Superior temporal gyrus (tissue), 1 donor: ENCODE results near the gene GPR68.
"Not testable (repeated sequence)": the region's sequence is repeated elsewhere in the genome, so short reads cannot be mapped to it uniquely, and the experiment has no call there.

ENCODE experiments used
- DNase-seq: peaks from one replicate; pipeline ENCODE4 v3.0.0-alpha.2; 2016; ENCODE audit errors: extremely low spot score

GPR68 gene

GRCh38 chr14:91228112-91229004, 16.1 kb downstream of the GPR68 start:
- no peak for DNase-seq

GRCh38 chr14:91227183-91227628, 17.3 kb downstream of the GPR68 start:
- DNase-seq, result no peak

DNA sequence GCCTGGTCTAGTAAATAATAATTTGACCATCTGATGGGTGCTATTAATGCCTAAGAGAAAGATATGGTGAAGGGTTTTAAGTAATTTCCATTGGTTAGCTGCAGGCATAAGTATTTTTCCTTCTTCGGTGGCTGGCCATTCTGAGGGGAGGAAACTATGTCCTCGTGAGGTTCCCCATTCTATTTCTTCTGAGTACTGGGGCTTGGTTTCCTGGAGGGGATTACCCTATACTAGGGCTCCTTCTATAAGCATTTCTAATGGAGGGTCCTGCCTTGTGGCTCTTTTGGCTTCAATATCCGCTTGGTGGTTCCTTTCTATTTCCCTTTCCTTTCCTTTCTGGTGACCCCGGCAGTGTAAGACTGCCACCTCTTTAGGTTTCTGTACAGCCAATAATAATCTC, 18.1 kb downstream of the GPR68 start:
- not testable (repeated sequence) for DNase-seq

DNA sequence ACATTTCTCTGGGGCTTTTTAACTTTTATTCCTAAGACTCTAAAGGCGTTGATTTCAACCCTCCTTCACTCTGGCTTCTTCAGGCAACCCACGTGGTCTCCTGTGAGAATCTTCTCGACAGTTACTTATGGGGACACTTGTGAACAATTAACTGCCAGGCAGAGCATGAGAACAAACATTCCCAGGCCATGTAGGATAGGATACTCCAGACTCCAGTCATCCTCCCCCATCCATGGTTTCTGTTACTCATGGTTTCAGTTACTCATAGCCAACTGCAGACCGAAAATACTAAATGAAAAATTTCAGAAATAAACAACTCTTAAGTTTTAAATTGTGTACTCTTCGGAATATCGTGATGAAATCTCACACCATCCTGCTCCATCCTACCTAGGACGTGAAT, 19.5 kb downstream of the GPR68 start:
- no peak for DNase-seq

- DNase-seq, result no peak
These were observed 21.3 kb downstream of the GPR68 start for GRCh38 chr14:91223028-91223783.

DNA sequence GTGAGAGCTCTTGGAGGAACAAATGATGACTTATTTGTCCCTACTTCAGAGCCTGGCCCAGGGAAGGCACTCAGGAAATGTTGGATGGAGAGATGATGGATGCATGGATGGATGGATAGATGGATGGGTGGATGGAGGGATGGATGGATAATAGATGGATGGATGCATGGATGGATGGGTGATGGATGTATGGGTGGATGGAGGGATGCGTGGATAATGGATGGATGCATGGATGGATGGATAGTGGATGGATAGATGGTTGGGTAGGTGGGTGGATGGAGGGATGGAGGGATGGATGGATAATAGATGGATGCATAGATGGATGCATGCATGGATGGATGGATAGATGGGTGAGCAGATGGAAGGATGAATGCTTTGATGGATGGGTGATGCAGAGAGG, 23.2 kb downstream of the GPR68 start:
- no peak for DNase-seq

DNA sequence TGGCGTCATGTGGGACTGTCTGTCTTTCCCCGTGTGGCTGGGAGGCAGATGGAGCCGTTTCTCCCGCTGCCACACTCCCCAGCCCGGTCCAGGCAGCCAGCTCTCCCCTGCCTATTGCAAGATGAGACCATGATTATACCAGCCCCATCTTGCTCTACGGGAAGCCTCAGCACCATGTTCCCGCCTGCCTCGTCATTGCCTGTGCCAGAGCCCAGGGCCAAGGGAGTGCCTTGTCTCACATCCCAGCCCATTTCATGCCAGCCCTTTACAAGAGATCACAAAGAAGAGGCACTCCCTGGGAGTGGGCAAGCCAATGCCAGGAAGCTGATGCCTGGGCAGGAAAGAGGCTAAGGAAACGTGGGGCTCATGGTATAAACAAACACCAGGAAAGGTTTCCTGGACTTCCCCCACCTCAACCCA, 23.9 kb downstream of the GPR68 start:
- no peak for DNase-seq

GRCh38 chr14:91219517-91220389, 24.8 kb downstream of the GPR68 start:
- DNase-seq, result no peak

GRCh38 chr14:91218014-91218413, 26.5 kb downstream of the GPR68 start:
- DNase-seq, result no peak

DNA sequence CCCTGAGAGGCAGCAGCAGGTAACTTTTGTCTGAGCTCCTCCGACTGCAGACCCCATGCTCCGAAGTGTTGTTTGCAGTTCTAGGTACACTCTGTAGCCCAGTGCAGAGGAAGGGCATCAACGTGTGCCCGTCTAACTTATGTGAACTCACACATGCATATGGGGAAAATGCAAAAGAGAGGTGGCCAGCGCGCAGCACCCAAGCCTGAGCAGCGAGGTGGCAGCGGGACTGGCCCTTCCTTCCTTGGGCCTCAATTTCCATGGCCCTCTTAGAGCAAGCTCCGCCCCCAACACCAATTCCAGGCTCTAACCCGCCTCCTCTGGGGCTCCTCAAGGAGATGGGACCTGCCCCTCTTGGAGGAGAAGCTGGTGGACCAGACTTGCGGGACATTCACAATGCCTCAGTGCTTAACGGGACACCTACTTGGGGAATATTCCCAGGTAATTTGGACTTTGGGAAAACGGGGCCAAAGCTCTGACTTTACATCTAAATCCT, 27.7 kb downstream of the GPR68 start:
- DNase-seq, result no peak

GRCh38 chr14:91215381-91215780, 29.1 kb downstream of the GPR68 start:
- DNase-seq, result no peak

GRCh38 chr14:91214306-91214705, 30.2 kb downstream of the GPR68 start:
- DNase-seq, result no peak

DNA sequence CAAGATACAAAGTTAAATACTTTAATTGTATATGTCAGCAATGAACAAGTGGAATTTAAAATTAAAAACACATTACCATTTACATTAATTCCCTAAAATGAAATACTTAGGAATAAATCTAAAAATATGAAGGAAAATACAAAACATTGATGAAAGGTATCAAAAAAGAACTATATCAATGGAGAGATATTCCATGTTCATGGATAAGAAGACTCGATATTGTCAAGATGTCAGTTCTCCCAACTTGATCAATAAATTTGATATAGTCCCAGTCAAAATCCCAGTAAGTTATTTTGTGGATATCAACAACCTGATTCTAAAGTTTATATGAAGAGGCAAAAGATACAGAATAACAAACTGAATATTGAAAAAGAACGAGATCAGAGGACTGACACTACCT, 33.5 kb downstream of the GPR68 start:
- DNase-seq, result no peak

DNA sequence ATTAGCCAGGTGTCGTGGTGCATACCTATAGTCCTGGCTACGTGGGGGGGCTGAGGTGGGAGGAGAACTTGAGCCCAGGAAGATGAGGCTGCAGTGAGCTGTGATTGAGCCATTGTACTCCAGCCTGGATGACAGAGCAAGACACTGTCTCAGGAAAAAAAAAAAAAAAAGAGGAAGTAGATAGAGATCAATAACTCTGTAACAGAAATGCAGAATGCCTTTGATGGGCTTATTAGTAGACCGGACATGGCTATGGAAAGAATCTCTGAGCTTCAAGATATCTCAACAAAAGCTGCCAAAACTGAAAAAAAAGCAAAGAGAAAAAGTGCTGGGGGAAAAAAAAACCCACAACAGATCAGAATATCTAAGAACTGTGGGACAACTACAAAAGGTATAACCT, 37.5 kb downstream of the GPR68 start:
- no peak for DNase-seq

- no peak for DNase-seq
These were observed 39.0 kb downstream of the GPR68 start for GRCh38 chr14:91205459-91205858.

DNA sequence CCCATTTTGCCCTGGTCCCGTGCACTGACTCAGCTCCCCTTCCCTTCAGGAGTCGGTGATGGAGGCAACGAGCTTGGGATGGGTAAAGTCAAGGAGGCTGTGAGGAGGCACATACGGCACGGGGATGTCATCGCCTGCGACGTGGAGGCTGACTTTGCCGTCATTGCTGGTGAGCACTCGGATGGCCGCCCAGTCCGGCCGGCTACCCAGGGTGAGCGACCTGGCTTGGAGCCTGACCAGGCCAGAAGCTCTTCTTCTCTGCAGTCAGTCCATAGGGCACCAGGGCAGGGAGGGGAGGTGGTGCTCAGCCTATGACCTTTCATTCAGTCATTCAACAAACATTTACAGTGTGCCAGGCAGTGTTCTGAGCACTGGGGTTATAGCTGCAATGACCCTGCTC, 39.8 kb downstream of the GPR68 start:
- DNase-seq, result no peak

DNA sequence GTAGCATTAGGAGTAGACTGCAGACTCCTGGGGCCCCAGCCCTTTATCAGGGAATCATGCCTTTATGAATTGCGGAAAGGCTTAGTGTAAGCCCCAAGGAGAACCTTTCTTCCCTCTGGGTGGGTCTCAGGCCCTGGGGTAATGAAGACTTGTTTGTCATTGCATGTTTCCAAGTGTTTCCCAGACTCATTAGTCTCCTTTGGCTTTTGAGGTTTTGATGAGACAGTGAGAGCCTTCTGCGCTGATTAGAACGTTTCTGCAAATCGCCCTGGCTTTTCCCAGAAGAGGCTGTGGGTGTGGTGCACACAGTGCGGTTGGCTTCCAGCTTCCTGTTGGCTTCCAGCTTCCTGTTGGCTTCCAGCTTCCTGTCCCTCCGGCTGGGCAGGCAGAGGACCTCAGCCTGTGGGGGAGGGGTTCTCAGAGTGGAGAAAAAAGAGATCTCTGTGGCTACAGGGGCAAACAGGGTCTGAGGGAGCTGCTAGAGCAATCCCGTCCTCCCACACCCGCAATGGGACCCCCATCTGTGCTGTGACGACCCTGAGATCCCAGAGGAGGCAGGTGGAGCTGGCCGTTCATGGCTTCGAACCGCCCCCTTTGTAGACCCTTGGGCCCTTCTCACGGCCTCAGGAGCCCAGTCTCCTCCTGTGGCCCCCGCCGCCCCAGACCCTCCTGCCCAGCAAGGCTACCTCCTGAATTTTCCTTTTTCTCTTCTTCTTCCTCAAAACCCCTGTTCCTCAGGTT, 42.1 kb downstream of the GPR68 start:
- DNase-seq, result no peak

DNA sequence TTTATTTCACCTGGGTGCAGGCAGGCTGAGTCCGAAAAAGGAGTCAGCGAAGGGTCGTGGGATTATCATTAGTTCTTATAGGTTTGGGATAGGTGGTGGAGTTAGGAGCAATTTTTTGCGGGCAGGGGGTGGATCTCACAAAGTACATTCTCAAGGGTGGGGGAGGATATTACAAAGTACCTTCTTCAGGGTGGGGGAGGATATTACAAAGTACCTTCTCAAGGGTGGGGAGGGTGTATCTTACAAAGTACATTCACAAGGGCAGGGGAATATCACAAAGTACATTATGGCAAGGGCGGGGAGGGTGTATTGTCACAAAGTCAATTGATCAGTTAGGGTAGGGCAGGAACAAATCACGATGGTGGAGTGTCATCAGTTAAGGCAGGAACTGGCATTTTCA, 43.7 kb downstream of the GPR68 start:
- DNase-seq, result not testable (repeated sequence)

GRCh38 chr14:91197631-91198030, 46.9 kb downstream of the GPR68 start:
- no peak for DNase-seq

- DNase-seq, result no peak
These were observed 48.6 kb downstream of the GPR68 start for GRCh38 chr14:91195881-91196280.

GRCh38 chr14:91193069-91193468, 51.4 kb downstream of the GPR68 start:
- DNase-seq, result no peak
